GM19035 (cell line): ENCODE measurements around the gene ISOC2.
"Not testable (repeated sequence)": the region's sequence is repeated elsewhere in the genome, so short reads cannot be mapped to it uniquely, and the experiment has no call there.

Experiments
- ATAC-seq: cut with Tn5 transposase; IDR thresholded peaks from one replicate; pipeline ENCODE4 v1.9.1; 2021; ENCODE audit not compliant: unreplicated experiment

Gene ISOC2

DNA sequence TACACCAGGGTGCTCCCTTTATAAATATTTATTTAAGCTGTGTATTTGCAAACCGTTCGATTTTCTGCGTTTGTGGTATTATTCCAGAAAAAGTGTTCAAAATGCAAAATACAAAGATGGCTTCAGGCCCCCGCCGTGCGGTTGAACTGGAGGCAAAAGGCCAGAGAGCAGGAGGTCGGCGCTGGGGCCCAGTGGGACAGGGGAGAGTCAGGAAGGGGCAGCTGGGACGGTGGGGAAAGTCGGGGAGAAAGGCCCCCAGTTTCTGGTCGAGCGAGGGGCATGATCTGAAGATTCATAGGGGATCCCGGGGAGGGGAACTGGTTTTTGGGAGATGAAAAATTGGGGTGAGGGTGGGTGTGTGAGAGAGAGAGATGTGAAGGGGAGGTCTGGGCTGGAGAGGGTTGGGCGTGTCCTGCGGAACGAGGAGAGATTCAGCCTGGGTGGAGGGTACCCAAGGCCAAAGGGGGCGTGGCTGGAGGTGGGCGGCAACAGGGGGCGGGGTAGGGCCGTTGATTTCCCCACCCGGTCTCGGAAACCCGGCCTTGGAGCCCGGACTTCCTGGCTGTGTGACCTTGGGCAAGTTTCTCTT, 678 bp downstream of the ISOC2 start:
- no peak for ATAC-seq

- no peak for ATAC-seq
Observed at GRCh38 chr19:55459950-55460657, 1.3 kb downstream of the ISOC2 start.

DNA sequence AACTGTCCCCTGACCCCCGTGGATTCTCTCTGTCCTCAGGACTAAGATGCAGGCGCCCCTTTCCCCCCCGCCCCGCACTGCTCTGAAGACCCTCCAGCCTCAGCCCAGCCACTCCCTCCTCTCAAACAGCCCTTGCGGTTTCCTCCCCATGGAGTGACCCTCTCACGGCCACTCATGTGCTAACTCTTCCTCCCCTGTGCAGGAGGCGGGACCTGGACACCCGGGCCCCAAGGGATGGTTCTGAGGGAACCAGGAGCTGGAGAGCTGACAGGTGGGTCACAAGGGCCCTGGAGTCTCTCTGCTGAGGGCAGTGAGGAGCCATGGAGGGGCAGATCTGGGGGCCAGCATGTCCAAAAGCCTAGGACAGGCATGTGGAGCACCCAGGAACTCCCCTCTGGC, 1.9 kb downstream of the ISOC2 start:
- ATAC-seq: no peak

DNA sequence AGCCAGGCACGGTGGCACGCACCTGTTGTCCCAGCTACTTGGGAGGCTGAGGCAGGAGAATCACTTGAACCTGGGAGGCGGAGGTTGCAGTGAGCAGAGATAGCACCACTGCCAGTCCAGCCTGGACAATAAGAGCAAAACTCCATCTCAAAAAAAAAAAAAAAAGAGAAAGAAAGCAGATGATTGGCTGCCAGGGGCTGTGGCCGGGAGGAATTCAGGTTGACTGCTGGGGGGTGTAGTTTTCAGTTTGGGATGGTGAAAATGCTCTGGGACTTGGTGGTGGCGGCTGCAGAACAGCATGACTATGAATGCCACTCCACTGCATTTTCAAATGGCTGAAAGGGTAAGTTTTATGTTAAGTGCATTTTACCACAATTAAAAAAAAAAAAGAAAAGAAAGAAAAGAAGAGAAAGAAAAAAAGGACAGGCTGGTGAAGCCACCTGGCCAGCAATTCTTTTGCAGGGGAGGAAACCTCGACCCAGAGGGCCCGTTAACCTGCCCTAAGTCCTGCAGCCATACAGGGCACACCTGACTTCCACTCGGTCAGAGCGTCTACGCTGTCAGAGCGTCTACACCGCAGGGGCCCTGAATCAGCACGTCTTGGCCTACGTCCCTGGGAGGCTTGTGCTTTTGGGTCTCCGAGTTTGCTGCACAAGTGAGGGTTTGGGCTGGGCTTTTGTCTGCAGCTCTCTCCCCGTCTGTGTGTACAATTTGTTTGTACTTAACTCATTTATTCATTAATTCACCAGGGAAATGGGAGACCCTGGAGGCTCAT, 3.6 kb downstream of the ISOC2 start:
- ATAC-seq: no peak

DNA sequence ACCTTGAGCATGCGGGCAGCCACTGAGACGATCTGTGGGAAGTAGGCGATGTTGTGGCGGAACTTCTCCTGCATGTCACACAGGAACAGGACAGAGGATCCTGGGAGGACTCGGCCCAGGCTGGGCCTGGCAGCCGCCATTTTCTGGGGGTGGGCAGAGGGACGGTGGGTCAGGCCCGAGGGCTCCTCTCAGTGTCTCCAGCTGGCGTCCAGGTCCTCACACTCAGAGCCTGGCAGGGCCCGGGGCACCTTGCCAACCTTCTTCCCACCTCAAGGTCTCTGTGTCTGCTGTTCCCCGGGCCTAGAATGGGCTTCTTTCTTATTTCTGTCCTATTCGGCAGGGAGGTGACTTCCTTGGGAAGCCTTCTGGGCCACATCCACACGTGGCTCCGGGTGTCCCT, 5.1 kb downstream of the ISOC2 start:
- ATAC-seq: no peak

- ATAC-seq: no peak
Observed at GRCh38 chr19:55455576-55456235, 5.7 kb downstream of the ISOC2 start.

- no peak for ATAC-seq
Observed at GRCh38 chr19:55454787-55455243, 6.6 kb downstream of the ISOC2 start.

DNA sequence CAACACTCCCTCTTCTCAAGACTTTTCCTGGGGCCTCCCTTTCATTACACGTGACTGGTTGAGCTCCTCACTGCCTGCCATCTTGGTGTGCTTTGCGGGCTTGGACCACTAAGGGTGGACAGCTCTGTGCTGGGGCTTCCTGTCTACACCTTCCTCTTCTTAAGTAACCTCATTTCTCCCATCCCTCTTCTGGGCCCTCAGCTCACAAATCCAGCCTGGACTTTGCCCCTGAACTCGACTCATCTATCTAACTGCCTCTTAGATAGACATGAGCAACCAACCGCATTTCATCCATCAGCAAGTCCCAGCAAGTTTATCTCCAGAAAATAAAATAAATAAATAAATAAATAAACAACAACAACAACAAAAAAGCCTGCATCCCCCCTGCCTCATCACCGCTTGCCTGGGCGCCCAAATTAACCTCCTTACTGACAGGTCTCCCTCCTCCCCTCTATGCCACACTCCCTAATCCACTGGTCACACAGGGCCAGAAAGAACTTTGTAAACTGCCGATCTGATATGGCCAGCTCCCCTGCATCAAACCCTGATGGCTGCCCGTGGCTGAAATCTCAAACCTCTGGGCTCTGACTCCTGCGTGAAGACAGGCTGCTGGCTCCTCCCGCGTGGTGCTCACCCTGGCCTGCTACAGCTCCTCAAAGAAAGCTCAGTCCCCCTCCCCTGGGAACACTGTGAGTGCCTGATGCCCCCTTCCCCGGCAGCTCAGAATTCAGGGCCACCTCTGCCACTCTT, 7.8 kb downstream of the ISOC2 start:
- no peak for ATAC-seq

DNA sequence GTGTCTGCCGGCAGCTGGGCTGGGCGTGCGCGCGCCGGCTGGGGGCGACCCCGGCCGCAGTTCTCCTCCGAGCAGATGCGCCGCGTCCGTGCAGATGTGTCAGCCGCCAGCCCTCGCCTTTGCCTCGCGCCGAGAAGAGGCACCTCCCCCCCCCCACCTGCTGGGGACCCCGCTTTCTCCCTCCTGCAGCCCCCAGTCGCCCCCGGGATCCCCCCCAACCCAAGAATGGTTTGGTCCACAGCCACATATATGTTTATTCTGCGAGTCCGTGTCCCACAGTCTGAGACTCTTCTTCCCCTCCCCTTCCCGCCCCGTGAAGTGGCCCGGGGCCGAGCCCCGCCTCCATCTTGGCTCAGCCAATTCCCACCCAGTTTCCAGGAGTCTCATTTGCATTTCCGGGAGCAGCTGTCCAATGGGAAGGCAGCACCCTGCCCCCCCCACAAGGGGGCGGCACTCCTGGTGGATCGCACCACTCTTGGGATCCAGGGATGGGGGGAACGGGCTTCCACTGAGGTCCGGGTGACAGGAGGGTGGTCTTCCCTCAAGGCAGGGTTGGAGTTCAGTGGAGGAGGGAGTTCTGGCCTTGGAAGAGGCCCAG, 8.6 kb downstream of the ISOC2 start:
- ATAC-seq: no peak

DNA sequence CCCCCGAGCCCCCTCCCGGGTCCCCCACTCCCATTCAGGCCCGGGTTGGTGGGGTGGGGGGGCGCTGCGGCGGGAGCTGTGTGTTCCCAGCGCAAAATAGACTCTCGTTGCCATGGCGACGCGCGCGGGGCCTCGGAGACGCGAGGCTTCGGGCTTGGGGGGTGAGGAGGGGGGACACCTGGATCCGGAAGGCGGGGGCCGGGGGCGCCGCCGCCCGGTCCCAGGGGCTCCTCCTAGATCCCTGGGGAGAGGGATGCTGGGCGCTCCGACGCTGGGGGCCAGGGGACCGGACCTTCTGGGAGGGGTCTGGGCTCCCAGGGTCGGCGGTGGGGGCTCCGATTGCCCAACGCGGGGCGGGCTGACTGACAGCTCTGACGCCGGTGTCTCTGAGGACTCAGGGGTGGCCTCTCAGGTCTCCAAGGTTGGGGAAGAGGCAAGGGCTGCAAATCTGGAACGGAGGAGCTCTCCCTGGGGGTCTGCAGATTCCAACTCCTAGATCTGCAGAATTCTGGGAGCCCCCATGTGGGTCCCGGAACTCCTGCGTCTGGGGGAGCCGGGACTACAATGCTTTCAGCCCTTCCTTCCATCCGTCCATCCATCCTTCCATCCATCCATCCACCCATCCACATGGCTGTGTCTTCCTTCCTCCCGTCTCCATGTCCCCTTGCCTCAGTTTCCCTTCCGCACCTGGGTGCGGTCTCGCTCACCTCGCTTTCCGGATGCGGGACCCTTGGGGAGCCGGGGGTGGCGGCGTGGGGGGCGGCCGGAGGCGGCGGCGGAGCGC, 9.3 kb downstream of the ISOC2 start:
- no peak for ATAC-seq

DNA sequence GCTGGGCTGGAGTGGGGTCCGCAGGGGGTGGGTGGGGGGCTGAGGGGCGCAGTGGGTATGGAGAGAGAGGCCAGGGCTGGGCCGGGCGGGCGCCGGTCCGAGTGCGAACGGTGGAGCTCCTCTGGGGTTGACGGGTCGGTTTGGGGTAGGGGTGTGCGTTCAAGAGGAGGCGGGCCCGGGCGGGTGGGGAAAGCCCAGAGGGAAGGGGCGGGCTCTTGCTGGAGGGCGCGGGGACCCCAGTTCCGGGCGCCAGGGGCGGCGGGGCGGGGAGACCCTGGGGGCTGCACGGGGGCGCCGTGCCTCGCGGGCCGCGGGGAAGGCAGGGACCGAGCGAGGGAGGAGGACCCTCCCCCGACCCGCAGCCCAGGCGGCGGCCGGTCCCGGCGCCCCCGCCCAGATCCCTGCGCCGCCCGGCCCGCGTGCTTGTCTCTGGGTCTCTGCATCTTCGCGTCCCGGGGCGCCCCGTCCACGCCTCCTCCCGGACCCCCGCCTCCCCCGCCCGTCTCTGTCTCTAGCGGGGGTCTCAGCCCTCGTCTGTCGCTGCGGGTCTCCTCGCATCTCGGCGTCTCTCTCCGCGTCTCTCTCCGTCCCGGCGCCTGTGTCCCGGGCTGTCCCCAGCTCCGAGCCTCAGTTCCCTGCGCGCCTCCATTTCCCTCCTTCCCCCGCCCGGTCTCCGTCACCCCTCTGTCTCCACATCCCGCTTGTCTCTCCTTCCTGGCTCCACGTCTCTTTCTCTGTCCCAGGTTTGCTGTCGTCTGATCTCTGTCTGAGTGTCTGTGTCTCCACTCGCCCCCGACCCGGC, 10.1 kb downstream of the ISOC2 start:
- no peak for ATAC-seq

- no peak for ATAC-seq
Observed at GRCh38 chr19:55449469-55449868, 12.0 kb downstream of the ISOC2 start.

DNA sequence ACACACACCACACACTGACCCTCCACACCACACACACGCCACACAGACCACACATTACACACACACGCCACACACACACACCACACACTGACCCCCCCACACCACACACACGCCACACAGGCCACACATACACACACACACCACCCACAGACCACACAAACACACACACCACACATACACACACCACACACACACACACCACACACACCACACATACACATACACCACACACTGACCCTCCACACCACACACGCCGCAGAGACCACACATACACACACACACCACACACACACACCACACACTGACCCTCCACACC, 13.3 kb downstream of the ISOC2 start:
- ATAC-seq: not testable (repeated sequence)

DNA sequence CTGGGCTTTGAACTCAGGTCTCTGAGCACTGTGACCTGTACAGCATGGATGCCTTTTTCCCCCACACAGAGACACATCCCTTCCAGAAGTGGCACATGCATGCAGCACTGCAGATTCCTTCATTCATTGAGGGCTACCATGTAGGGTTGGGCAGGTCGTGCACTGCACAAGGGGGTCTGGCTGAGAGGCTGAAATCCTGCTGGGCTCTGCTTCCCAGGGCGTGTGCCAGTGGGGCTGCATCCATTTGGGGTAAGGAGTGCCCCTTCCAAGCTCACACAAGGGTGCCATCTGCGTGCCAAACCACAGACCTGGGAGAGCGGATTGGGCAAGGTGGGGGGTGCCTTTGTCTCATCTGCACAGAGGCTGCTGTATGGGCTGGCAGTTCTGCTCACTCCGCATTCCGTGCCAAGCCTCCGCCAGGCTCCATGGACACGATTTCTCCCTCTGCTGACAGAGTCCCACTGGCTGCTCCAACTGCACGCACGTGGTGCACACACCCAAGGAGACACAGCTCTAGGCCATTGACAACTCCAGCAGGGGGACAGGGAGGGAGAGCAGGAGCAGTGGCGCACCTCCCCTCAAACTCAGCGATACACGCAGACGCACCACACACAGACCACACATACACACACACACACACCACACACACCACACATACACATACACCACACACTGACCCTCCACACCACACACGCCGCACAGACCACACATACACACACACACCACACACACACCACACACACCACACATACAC, 13.8 kb downstream of the ISOC2 start:
- ATAC-seq: no peak

- ATAC-seq: no peak
Observed at GRCh38 chr19:55446060-55446459, 15.4 kb downstream of the ISOC2 start.

GRCh38 chr19:55444646-55445045, 16.8 kb downstream of the ISOC2 start:
- no peak for ATAC-seq

- ATAC-seq: no peak
Observed at GRCh38 chr19:55443824-55444480, 17.5 kb downstream of the ISOC2 start.
